Endothelial cell of umbilical vein (primary cell): ENCODE data around the gene PTK6. TPM values are rescaled to one million over a fixed set of nuclear protein-coding genes. Genes with fewer than 3 reads are reported as not detected.

Experiments used
- BruUV-seq: library from RNA; stranded (reverse); fragments of 400-500 nt; replicated peaks from 2 replicates; lab custom pipeline; 2021; lab: Mats Ljungman, UMichigan
- CTCF ChIA-PET: fragments of 300-600, 350-600 bp; sonication (Branson Sonifier 250); formaldehyde crosslinking; loops from one replicate; lab custom pipeline; 2021; ENCODE audit warnings: antibody characterized with exemption, inconsistent platforms; lab: Charles Lee
- POLR2A ChIA-PET: fragments of 300-600, 350-600 bp; sonication (Branson Sonifier 250); formaldehyde crosslinking; loops from one replicate; lab custom pipeline; 2021; ENCODE audit warnings: antibody characterized with exemption, inconsistent platforms; lab: Charles Lee
- DNase-seq: peaks from one replicate; pipeline ENCODE4 v3.0.0-alpha.2; 2011; ENCODE audit warnings: low read depth, low spot score
- FAIRE-seq: peaks from 2 replicates; lab custom pipeline; 2011; peaks lifted over from hg19 to GRCh38; lab: Jason Lieb, UNC
- H2AFZ ChIP-seq: 2 replicates; pipeline ENCODE4 v1.6.0; 2012; ENCODE audit warnings: low read depth, low read length, control low read depth, inconsistent platforms
- H3K27ac ChIP-seq: 2 replicates; pipeline ENCODE4 v1.5.1; 2011; ENCODE audit warnings: low read depth, mild to moderate bottlenecking, control low read depth, low read length, moderate library complexity; ENCODE audit not compliant: insufficient read depth
- H3K27me3 ChIP-seq, 2 experiments: 2 replicates each; pipeline versions ENCODE4 v1.6.0 to v1.6.1; 2011; ENCODE audit warnings: low read length in 2 of 2, mixed read lengths in 1 of 2; ENCODE audit not compliant: control insufficient read depth in 2 of 2, insufficient read depth in 2 of 2
- H3K36me3 ChIP-seq, 2 experiments: 2 replicates in 1 of 2; 3 replicates in 1 of 2; pipeline ENCODE4 v1.5.1; 2011; ENCODE audit warnings: low read length in 2 of 2, mild to moderate bottlenecking in 1 of 2, moderate library complexity in 1 of 2; ENCODE audit not compliant: control insufficient read depth in 2 of 2, insufficient read depth in 2 of 2; ENCODE audit errors: extremely low read depth in 1 of 2
- H3K4me1 ChIP-seq: 3 replicates; pipeline ENCODE4 v1.5.1; 2011; ENCODE audit warnings: mild to moderate bottlenecking, low read length; ENCODE audit not compliant: control insufficient read depth, insufficient read depth; ENCODE audit errors: extremely low read depth
- H3K4me2 ChIP-seq: 2 replicates; pipeline ENCODE4 v1.6.1; 2011; ENCODE audit warnings: low read length, control low read depth, mixed read lengths; ENCODE audit not compliant: insufficient read depth
- H3K4me3 ChIP-seq, 3 experiments: fragments of 200-600 bp in 1 of 3; sonication (generic), shearing (Covaris generic) in 1 of 3; replicated peaks in 1 of 3; 2 replicates each; pipeline ENCODE4 v1.5.1; 2011 to 2016; ENCODE audit warnings: control low read depth in 3 of 3, low read length in 3 of 3, mild to moderate bottlenecking in 2 of 3, inconsistent platforms in 1 of 3, low read depth in 1 of 3, moderate library complexity in 1 of 3; ENCODE audit not compliant: insufficient read depth in 1 of 3
- H3K79me2 ChIP-seq: 2 replicates; pipeline ENCODE4 v1.6.0; 2012; ENCODE audit warnings: low read length, inconsistent platforms; ENCODE audit not compliant: control insufficient read depth, insufficient read depth
- H3K9ac ChIP-seq: replicated peaks from 2 replicates; pipeline ENCODE3; 2011; ENCODE audit warnings: low read length, control low read depth; ENCODE audit not compliant: insufficient read depth; ENCODE audit errors: extremely low read depth
- H3K9me1 ChIP-seq: replicated peaks from 3 replicates; pipeline ENCODE4 v1.6.0; 2011; ENCODE audit warnings: mild to moderate bottlenecking, low read length; ENCODE audit not compliant: control insufficient read depth, insufficient read depth; ENCODE audit errors: extremely low read depth
- H3K9me3 ChIP-seq: replicated peaks from 2 replicates; pipeline ENCODE4 v1.5.1; 2012; ENCODE audit warnings: low read length, inconsistent platforms; ENCODE audit not compliant: control insufficient read depth, insufficient read depth
- H4K20me1 ChIP-seq: replicated peaks from 2 replicates; pipeline ENCODE3; 2011; ENCODE audit warnings: mild to moderate bottlenecking, low read length; ENCODE audit not compliant: control insufficient read depth, insufficient read depth; ENCODE audit errors: extremely low read depth
- CTCF ChIP-seq, 2 donors: IDR thresholded peaks; 1 replicate in 1 of 2; 2 replicates in 1 of 2; pipeline ENCODE4 v1.5.1; 2011; ENCODE audit warnings: low read length in 2 of 2, mild to moderate bottlenecking in 2 of 2, moderate library complexity in 2 of 2, control low read depth in 1 of 2, inconsistent platforms in 1 of 2, low read depth in 1 of 2; ENCODE audit not compliant: insufficient read depth in 1 of 2; ENCODE audit errors: extremely low read depth in 1 of 2
- EZH2 ChIP-seq: IDR thresholded peaks from 2 replicates; pipeline ENCODE4 v1.6.1; 2012; ENCODE audit warnings: borderline replicate concordance, low read depth, mild to moderate bottlenecking, moderate library complexity, low read length, inconsistent platforms; ENCODE audit not compliant: severe bottlenecking
- FOS ChIP-seq: IDR thresholded peaks from 2 replicates; pipeline ENCODE4 v1.6.1; 2011; ENCODE audit warnings: mild to moderate bottlenecking, low read length, moderate library complexity, borderline replicate concordance; ENCODE audit not compliant: insufficient read depth
- GATA2 ChIP-seq: IDR thresholded peaks from 2 replicates; pipeline ENCODE4 v1.7.0; 2011; ENCODE audit warnings: low read depth, mild to moderate bottlenecking, moderate library complexity, mixed read lengths, low read length; ENCODE audit not compliant: insufficient read length, insufficient read depth
- JUN ChIP-seq: IDR thresholded peaks from 2 replicates; pipeline ENCODE4 v1.6.1; 2011; ENCODE audit warnings: borderline replicate concordance, low read depth; ENCODE audit not compliant: insufficient read length, insufficient read depth
- MAX ChIP-seq: IDR thresholded peaks from 2 replicates; pipeline ENCODE4 v1.6.1; 2011; ENCODE audit not compliant: insufficient read depth, insufficient read length
- MYC ChIP-seq: IDR thresholded peaks from one replicate; pipeline ENCODE4 v1.6.1; 2011; ENCODE audit warnings: mild to moderate bottlenecking, low read depth, low read length
- POLR2A ChIP-seq: IDR thresholded peaks from 2 replicates; pipeline ENCODE4 v1.6.1; 2012; ENCODE audit warnings: low read depth, mild to moderate bottlenecking, control low read depth, low read length
- POLR2AphosphoS5 ChIP-seq: IDR thresholded peaks from 2 replicates; pipeline ENCODE4 v1.6.1; 2012; ENCODE audit warnings: low read depth, mild to moderate bottlenecking, control low read depth, low read length, moderate library complexity; ENCODE audit not compliant: insufficient read depth
- dilution Hi-C: fragments of 300-500 bp; cut with MboI; formaldehyde crosslinking; loops from one replicate; pipeline ENCODE4 v1.15.0; 2019; ENCODE audit warnings: low sequenced_read_pairs; ENCODE audit not compliant: extremely low pct_ligation_motif_present
- intact Hi-C: fragments of 100-400 bp; cut with micrococcal nuclease; formaldehyde crosslinking; loops from one replicate; pipeline ENCODE4 v1.10.0; 2022
- polyA plus RNA-seq, 4 experiments: library from polyadenylated mRNA; depleted of rRNA in 3 of 4; stranded (reverse) in 3 of 4; unstranded in 1 of 4; fragments of >200 nt; gene quantifications; 2 replicates each; pipeline versions ENCODE4 v1.2.1 to v1.2.3, GENCODE V29; 2011 to 2012; ENCODE audit warnings: missing spikeins in 1 of 4
- total RNA-seq: library from RNA; stranded (reverse); gene quantifications from 2 replicates; pipeline ENCODE4 v1.2.3, GENCODE V29; 2021

PTK6 gene
- total and polyA plus RNA-seq, 2 donors (not counting 3 experiments of a cell fraction or from before 2014, with no cell fraction given) = 0.18 TPM; not detected in 1

GRCh38 chr20:63542696-63543095, 5.5 kb upstream of the PTK6 start:
- FAIRE-seq (no peak), DNase-seq (no peak)
- ChIA-PET POLR2A (no interaction called here), CTCF (no interaction called here)
- Histone ChIP-seq H3K9me3 (no peaks in the 10 kb centered on the region), H2AFZ (no peak overlapping the region), H3K4me3 (no peak overlapping the region), H3K9me1 (no peaks in the 10 kb centered on the region), H3K27ac (no peak overlapping the region), H3K9ac (no peak overlapping the region), H3K79me2 (no peaks in the 10 kb centered on the region), H3K27me3 (no peaks in the 10 kb centered on the region), H4K20me1 (no peaks in the 10 kb centered on the region), H3K4me2 (no peak overlapping the region), H3K36me3 (no peaks in the 10 kb centered on the region), H3K4me1 (no peaks in the 10 kb centered on the region)
- dilution Hi-C loops (no loop called here), intact Hi-C loops (no loop called here)
- no TSS peak for BruUV-seq
- TF ChIP-seq POLR2AphosphoS5 = no peak
- no peak for TF ChIP-seq MYC
- no peak for TF ChIP-seq POLR2A
- no peak for TF ChIP-seq EZH2
- no peak for TF ChIP-seq FOS
- no peak for TF ChIP-seq JUN
- TF ChIP-seq GATA2 = no peak
- no peak for TF ChIP-seq CTCF (IDR thresholded peaks at IDR 0.05; ENCODE audit: extremely low read depth in 1 of 2, insufficient read depth in 1 of 2, low read depth in 1 of 2, low read length in 2 of 2)
- TF ChIP-seq MAX = no peak
